ENCODE results near the gene ZAP70.

ZAP70 gene

GRCh38 chr2:97712693-97713295, 582 bp upstream of the ZAP70 start:
- Histone ChIP-seq H3K36me3 (ENCODE audit: insufficient read depth, low read length) (no peaks in the 10 kb centered on the region), H3K27ac (no peak overlapping the region), H3K4me3 (no peak overlapping the region), H3K9me3 (ENCODE audit: low read depth, low read length) (no peaks in the 10 kb centered on the region), H3K9ac (ENCODE audit: insufficient read length) (no peak overlapping the region)
- no peak for TF ChIP-seq FOXP2 (optimal IDR thresholded peaks at IDR 0.05; ENCODE audit: control extremely low read depth, extremely low read length, insufficient read depth)
- no peak for DNase-seq (ENCODE audit: low read depth, low spot score)

- Histone ChIP-seq H3K36me3 (ENCODE audit: insufficient read depth, low read length) (no peaks in the 10 kb centered on the region), H3K27ac (no peak overlapping the region), H3K4me3 (no peak overlapping the region), H3K9ac (ENCODE audit: insufficient read length) (no peak overlapping the region), H3K9me3 (ENCODE audit: low read depth, low read length) (no peaks in the 10 kb centered on the region)
- DNase-seq (ENCODE audit: low read depth, low spot score) = no peak
- TF ChIP-seq FOXP2 (optimal IDR thresholded peaks at IDR 0.05; ENCODE audit: control extremely low read depth, extremely low read length, insufficient read depth) (no peak), POLR2AphosphoS5 (IDR thresholded peaks at IDR 0.05; ENCODE audit: borderline replicate concordance, low read depth, low read length) (no peak), EZH2 (IDR thresholded peaks at IDR 0.05) (no peak)
Measured at GRCh38 chr2:97714084-97714949, 941 bp downstream of the ZAP70 start.

GRCh38 chr2:97714950-97715652, 1.7 kb downstream of the ZAP70 start:
- no peak for DNase-seq (ENCODE audit: low read depth, low spot score)
- no peak for TF ChIP-seq FOXP2 (optimal IDR thresholded peaks at IDR 0.05; ENCODE audit: control extremely low read depth, extremely low read length, insufficient read depth)
- TF ChIP-seq POLR2AphosphoS5 (IDR thresholded peaks at IDR 0.05; ENCODE audit: borderline replicate concordance, low read depth, low read length) = no peak
- no peak for TF ChIP-seq EZH2 (IDR thresholded peaks at IDR 0.05)
- H3K4me3 ChIP-seq = no peak overlapping the region

GRCh38 chr2:97715951-97716694, 2.7 kb downstream of the ZAP70 start:
- TF ChIP-seq POLR2AphosphoS5 (IDR thresholded peaks at IDR 0.05; ENCODE audit: borderline replicate concordance, low read depth, low read length) (no peak), EZH2 (IDR thresholded peaks at IDR 0.05) (no peak), FOXP2 (optimal IDR thresholded peaks at IDR 0.05; ENCODE audit: control extremely low read depth, extremely low read length, insufficient read depth) (no peak)
- no peak for DNase-seq (ENCODE audit: low read depth, low spot score)
- Histone ChIP-seq H3K36me3 (ENCODE audit: insufficient read depth, low read length) (no peaks in the 10 kb centered on the region), H3K4me3 (no peak overlapping the region), H3K27ac (no peak overlapping the region), H3K9ac (ENCODE audit: insufficient read length) (no peak overlapping the region), H3K9me3 (ENCODE audit: low read depth, low read length) (no peaks in the 10 kb centered on the region)

More at GRCh38 chr2:97714950-97715652, 1.7 kb downstream of the ZAP70 start:
- Histone ChIP-seq H3K36me3 (ENCODE audit: insufficient read depth, low read length) (no peaks in the 10 kb centered on the region), H3K9ac (ENCODE audit: insufficient read length) (no peak overlapping the region), H3K27ac (no peak overlapping the region), H3K9me3 (ENCODE audit: low read depth, low read length) (no peaks in the 10 kb centered on the region)

- Histone ChIP-seq H3K9me3 (ENCODE audit: low read depth, low read length) (no peaks in the 10 kb centered on the region), H3K9ac (ENCODE audit: insufficient read length) (no peak overlapping the region), H3K36me3 (ENCODE audit: insufficient read depth, low read length) (no peaks in the 10 kb centered on the region), H3K4me3 (no peak overlapping the region), H3K27ac (no peak overlapping the region)
- no peak for TF ChIP-seq FOXP2 (optimal IDR thresholded peaks at IDR 0.05; ENCODE audit: control extremely low read depth, extremely low read length, insufficient read depth)
- no peak for DNase-seq (ENCODE audit: low read depth, low spot score)
Measured at GRCh38 chr2:97716695-97717612, 3.6 kb downstream of the ZAP70 start.

- Histone ChIP-seq H3K4me3 (no peak overlapping the region), H3K9ac (ENCODE audit: insufficient read length) (no peak overlapping the region), H3K27ac (no peak overlapping the region), H3K36me3 (ENCODE audit: insufficient read depth, low read length) (no peaks in the 10 kb centered on the region), H3K9me3 (ENCODE audit: low read depth, low read length) (no peaks in the 10 kb centered on the region)
- no peak for DNase-seq (ENCODE audit: low read depth, low spot score)
- TF ChIP-seq POLR2AphosphoS5 (IDR thresholded peaks at IDR 0.05; ENCODE audit: borderline replicate concordance, low read depth, low read length) (no peak), EZH2 (IDR thresholded peaks at IDR 0.05) (no peak), FOXP2 (optimal IDR thresholded peaks at IDR 0.05; ENCODE audit: control extremely low read depth, extremely low read length, insufficient read depth) (no peak)
Measured at GRCh38 chr2:97717613-97717995, 4.2 kb downstream of the ZAP70 start.

GRCh38 chr2:97718051-97718882, 4.9 kb downstream of the ZAP70 start:
- H3K4me3 ChIP-seq = no peak overlapping the region
- TF ChIP-seq EZH2 (IDR thresholded peaks at IDR 0.05) (no peak), POLR2AphosphoS5 (IDR thresholded peaks at IDR 0.05; ENCODE audit: borderline replicate concordance, low read depth, low read length) (no peak), FOXP2 (optimal IDR thresholded peaks at IDR 0.05; ENCODE audit: control extremely low read depth, extremely low read length, insufficient read depth) (no peak)
- H3K9ac ChIP-seq (ENCODE audit: insufficient read length) = no peak overlapping the region
- H3K27ac ChIP-seq = no peak overlapping the region
- no peaks in the 10 kb centered on the region for H3K36me3 ChIP-seq (ENCODE audit: insufficient read depth, low read length)
- no peak for DNase-seq (ENCODE audit: low read depth, low spot score)
- H3K9me3 ChIP-seq (ENCODE audit: low read depth, low read length) = no peaks in the 10 kb centered on the region

Data from SK-N-MC (cell line).